ENCODE measurements around the gene AFF4.
"Not testable (repeated sequence)": the region's sequence is repeated elsewhere in the genome, so short reads cannot be mapped to it uniquely, and the experiment has no call there.

DNA sequence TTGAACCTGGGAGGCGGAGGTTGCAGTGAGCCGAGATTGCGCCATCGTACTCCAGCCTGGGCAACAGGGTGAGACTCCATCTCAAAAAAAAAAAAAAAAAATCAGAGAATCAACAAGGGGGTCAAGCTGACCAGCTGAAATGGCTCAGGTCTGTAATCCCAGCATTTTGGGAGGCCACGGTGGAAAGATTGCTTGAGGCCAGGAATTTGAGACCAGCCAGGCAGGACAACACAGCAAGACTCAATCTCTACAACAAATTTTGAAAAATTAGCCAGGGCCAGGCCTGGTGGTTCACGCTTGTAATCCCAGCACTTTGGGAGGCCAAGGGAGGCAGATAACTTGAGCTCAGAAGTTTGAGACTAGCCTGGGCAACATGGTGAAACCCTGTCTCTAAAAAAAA lies 45.0 kb upstream of the AFF4 start:
- not testable (repeated sequence) for TF ChIP-seq EZH2 (IDR thresholded peaks at IDR 0.05; ENCODE audit: insufficient read depth, poor library complexity, severe bottlenecking); EZH2phosphoT487 (IDR thresholded peaks at IDR 0.05; ENCODE audit: insufficient read depth, low read depth)

Measured in GM23248 (cell line).